ENCODE data around the gene ATXN2.
A peak's percentile ranks its signal among the peaks of the same experiment; 100 is the strongest.

Gene ATXN2

DNA sequence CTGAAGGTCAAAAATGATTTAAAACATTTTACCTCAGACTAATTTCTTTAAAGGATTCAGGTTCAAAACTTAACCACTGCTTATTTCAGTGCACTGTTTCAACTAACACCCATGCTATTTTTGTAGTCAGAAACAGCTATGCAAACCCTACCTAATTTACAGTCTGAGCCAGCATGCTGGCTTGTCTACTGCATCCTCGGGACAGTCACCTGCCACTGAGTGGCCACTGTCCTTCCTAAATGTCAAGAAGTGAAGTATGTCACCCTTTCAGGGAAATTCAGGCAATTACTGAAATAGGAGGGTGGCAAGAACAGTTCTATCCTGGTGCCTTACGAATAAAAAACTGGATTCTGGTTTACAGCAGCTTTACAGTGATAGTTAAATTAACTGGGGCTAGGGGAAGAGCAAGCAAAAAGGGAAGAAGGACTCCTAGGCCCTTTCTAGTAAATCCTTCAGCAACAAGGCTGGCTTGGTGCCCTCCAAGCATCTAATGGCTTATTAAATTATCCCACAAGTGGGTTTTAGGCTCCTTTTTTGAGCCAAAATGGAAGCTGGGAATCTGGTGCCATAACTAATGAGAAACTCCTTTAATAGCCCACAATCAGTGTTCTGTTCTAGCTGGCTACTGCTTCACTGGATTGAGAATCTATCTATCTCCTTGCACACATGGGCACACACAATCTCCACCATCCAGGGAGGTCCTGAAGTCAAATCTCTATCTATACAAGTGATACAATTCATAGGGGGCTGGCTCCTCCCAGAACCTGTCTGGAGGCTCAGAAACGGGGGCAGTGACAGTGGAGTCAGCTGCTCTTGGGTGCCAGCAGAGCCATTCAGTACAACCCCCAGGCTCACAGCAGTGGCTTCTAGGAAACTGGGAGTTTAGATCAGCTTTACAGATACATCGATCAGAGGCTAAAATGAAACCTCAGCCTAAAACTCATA lies 150.0 kb downstream of the ATXN2 start:
- no peak for DNase-seq

DNA sequence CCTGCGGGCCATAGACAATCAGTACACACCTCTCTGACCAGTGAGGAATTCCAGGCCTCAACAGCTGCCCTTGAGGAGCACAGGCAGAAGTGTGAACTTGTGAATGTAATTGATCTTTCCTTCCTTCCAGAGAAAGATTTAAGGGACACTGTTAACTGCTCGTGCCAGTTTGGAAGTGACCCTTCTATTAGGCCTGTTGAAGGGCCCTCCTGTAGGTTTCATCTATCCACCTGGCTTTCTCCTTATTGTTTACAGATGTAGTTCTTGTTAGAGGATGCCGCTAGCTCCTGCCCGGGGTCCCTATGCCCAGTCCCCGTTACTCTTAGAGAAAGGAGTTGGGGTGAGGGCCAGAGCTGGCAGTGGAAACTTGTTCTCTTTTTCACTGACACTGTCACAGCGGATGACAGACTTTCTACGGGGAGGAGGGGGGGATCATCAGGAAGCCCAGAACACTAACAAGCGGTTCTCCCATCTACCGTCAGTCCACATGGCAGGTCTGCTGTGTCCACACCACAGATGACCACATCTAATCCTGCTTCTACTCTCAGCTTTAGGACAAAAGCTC lies 150.8 kb downstream of the ATXN2 start:
- DNase-seq, result no peak

DNA sequence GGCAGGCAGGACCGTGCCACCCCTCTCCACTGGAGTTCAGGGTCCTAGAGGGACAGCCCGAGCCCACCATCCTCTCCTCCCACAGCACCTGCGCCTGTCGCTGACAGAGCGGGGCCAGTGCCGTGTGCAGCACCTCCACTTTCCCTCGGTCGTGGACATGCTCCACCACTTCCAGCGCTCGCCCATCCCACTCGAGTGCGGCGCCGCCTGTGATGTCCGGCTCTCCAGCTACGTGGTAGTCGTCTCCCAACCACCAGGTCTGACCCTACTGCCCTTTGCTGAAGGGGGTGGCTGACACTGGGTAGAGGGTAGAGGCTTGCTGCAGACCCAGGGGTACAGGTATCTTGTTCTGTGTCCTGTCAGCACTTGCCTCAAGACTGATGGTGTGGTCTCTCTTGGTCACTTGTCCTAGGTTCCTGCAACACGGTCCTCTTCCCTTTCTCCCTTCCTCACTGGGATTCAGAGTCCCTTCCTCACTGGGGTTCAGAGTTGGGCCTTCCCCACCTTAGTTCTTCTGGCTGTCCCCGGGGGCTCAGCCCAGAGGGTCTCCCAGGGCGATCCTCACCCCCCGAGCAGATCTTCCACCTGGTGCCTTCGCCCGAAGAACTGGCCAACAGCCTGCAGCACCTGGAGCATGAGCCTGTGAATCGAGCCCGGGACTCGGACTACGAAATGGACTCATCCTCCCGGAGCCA lies 151.4 kb downstream of the ATXN2 start:
- no peak for DNase-seq

DNA sequence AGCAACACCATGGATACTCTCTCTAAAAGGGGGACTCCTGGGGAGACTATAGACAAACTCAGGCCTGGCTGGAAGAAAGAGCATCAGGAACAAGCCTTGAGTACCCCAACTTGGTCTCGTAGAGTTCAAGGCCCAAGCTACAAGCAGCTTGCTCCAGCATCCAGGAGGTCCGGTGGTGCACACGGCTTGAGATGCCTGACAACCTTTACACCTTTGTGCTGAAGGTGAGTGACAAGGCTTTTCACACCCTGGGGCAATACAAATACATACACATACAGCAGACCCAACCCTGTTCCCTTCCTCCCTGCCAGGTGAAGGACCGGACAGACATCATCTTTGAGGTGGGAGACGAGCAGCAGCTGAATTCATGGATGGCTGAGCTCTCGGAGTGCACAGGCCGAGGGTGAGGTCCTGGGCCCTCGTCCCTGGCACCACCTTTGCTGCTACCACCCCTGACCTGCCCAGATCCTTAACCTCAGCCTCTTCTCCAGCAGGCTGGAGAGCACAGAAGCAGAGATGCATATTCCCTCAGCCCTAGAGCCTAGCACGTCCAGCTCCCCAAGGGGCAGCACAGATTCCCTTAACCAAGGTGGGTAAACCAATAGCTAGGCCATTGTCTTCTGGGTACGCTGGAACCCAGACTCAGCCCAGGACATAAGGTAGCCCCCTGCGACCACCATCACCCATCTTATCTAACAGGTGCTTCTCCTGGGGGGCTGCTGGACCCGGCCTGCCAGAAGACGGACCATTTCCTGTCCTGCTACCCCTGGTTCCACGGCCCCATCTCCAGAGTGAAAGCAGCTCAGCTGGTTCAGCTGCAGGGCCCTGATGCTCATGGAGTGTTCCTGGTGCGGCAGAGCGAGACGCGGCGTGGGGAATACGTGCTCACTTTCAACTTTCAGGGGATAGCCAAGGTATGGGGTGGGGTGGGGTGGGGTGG lies 152.2 kb downstream of the ATXN2 start:
- DNase-seq, result no peak

DNA sequence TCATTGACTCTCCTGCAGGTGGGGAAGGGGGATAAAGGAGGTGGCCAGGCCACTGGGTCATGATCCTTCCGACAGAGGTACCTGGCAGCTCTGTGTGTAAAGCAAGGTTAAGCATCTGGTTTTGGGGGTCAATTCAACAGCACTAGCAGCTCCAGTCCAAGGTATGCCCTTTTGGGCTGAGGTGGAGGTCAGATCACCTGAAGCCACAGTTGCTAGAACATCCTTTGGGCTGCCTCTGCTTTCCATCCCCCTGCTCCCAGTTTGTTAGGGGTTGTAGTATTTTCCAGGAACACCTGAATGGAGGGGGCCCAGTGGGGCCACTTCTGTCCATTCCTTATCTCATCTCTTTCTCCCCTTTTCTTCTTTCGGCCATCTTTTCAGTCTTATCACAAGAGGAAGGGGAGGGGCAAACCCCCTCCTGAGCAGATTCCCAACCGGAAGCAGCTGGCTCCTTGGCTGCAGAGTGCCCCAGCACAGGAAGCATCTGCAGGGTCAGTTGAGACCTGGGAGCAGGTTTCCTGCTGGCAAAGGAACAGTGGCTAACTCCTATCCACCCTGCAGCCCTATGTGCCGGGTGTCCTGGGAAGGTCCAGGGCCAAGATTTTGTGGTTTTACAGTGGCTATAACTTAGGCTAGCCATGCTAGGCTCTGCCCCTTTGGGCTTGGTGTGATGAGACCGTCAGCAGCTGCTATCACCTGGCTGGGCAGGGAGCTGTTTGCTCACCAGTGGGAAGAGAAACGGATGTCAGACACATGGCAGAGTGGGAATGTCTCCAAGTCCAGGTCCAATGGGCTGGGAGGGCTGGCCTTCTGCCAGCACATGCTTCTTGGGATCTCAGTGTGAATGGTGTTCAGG lies 153.2 kb downstream of the ATXN2 start:
- DNase-seq, result no peak

DNA sequence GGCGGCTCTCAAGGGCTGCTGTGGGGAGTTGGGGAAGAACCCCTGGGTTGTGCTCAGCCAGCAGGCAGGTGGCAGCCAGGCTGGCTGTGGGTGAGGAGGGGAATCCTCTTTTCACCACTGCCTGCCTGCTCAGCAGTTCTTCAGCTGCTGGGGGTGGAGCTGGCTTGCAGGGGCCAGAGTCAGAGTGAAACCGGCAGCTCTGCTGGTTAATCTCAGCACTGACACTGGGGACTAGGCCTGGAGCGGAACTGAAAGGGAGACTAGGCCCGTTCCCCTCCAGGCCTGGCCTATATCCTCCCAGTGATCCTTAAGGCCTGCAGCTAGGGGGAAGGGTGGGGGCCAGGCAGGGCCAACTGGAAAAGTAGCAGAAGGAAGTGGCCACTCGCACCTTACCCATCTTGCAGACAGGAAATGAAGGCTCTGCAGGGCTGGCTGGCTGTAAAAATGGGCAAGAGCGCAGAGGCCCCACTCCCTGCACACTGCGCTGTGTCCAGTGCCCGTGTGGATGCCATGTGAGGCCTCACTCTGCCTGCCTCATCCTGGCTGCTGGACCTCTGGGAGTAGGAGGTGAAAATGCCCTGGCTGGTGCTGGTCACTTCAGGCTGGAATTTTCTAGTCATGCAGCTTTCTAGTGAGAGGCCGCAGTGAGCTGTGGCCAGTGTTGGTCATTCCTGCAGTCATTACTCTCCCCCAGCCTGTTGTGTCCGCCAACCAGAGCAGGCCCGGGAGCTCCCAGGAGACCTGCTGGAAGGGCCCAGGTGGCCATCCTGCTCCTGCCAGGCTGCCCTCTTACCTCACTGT lies 154.0 kb downstream of the ATXN2 start:
- DNase-seq, result peak in 1 of 2 experiments; percentile 26

DNA sequence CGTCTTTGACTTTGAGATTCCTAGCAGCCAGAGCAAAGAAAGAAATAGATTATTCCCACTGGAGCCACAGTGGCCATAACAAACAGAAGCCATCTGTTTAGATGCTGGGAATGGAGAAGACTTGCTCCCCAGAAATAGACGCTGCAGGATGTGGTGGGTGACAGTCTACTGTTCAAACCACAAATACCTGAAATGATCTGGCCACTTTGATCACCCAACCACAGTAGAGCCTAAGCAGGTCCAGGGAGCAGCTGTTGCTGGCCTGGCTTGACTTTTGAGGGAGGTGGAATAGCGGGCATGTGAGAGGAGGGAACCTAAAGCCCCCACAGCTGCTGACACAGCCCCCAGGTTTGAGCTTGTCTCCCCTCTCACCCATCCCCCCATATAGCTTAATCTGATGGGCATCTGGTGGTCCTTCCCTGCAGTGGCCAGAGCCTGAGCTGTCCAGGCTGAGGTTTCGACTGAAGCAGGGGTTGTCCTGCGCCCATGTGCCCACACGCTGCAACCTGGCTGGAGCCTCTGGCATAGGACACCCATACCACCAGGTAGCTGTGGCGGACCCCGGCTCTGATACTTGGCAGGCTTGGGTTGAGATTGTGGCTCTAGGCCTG lies 154.7 kb downstream of the ATXN2 start:
- DNase-seq, result no peak

DNA sequence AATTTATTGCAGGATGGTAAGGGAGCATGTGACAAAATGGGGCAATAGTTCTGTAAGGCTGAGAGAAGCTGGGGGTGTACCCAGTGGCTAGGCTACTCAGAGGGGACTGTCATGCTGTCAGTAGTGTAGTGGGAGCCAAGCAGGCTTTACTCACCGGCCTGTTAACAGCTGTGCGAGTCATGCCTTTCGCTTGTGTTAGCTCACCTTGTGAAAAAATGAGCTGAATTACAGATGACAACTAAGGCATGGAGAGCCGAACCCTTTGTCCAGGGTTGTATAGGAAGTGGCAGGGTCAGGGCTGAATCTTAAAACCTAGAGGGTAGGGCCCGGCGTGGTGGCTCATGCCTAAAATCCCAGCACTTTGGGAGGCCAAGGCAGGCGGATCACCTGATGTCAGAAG lies 155.5 kb downstream of the ATXN2 start:
- DNase-seq, result no peak

DNA sequence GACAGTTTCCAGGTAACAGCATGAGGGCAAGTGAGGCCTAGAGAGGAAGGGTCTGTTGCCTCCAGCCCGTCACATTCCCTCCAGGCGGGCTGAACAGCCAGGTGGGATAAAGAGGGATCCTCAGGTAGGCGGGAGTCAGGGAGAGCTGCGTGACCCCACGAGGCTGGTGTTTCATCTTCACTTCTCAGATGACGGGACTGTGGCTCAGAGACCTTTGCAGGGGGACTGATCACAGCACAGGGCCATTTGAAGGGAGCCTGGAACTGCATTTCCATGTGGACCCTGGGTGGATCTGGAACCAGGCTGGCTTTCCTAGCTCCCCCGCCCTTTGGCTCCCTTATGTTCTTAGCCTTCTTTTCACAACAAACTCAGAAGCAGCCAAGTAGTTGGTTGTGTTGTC lies 156.0 kb downstream of the ATXN2 start:
- DNase-seq, result no peak

DNA sequence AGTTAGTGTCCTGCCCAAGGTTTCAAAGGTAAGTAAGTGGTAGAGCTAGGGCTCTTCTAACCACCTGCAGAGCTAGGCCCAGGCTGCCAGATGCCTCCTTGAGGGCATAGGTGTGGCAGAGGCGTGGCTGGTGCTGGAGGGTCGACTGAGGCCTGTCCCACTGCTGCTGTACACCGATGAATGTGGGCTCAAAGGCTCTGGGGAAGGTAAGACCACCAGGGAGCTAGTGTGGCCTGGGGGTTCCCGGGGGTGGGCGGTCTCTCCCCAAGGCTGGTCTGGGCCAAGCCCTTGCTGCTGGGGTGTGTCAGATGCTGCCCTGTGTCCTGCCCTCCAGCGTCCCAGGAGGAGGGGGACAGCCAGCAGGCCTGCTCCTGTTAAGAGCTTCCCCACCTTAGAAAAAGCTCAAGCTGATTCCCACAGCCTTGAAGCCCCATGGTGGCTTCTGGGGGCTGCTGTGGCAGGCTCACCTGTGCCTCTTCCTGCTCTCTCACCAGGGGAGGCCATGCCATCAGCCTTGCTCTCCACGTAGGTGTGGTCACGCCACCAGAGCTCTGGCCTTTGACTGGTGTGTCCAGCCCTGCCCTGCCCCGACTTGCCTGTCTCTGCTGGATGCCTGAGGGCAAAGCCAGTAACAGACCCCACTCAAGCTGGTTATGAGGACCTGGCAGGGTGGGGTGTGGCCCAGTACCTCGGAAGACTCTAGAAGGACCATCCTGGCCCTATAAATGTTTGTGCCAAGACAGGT lies 156.6 kb downstream of the ATXN2 start:
- no peak for DNase-seq

DNA sequence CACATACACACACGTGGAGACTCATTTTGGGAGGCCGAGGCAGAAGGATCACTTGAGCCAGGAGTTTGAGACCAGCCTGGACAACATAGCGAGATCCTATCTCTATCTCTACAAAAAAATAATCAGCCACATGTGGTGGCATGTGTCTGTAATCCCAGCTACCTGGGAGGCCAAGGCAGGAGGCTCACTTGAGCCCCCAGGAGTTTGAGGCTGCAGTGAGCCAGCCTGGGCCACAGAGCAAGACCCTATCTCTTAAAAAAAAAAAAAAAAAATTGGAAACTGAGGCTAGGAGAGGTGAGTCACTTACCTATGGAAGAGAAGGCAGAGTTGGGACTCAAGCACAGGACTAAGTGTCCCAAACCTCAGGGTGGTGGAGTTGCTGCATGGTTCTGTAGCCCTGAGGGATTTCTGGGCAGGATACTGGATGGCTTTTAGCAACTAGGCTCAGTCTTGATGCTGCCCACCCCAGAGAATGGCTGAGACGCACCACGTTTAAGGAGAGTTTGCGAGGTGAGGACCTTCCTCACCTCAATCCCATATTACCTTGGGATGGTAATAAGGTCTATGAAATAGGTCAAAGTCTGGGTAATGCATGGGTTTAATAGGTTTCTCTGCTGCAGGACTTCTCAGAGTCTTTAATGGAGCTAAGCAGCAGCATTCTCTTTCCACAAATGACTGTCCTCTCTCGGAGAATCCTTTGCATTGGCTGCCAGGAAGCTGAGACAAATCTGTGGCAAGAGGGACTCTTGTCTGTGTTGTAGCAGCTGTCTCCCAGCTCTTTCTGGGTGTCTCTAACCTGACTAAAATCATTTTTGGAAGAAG lies 157.8 kb downstream of the ATXN2 start:
- DNase-seq, result no peak

DNA sequence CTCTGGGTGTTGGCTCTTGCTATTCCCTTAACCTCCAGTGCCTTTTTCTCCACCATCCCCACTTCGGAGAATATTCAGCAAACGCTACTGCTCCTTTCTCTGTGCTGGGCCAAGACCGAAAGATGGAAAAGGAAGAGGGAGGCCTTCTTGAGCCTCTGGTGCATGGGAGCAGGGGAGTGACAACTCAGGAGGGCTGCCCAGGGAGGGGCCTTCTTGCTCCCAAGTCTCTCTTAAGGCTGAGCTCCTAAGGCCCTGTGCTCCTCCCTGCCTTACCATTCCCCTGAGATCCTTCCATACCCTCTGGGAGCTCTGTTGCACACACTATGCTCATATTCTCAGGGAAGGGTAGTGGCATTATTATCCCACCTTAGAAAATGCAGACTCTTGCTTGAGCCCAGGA lies 158.5 kb downstream of the ATXN2 start:
- DNase-seq, result no peak

DNA sequence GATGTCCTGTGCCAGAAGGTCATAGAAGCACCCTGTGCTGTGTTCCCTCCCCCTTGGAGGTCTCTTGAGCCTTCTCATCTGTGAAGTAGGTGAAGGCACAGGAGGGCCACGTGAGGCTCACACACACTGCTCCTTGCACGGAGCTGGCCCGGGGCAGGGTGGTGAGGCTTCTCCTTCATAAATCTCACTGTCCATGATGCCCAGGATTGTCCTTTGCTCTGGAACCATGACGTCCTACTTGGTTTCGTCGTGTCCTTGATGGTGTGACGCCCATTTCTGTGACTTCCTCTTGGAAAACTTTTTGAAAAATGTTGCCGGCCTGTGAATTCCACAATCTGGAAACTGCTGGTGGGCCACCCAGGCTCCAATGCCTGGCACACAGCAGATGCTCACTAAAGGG lies 159.0 kb downstream of the ATXN2 start:
- no peak for DNase-seq

DNA sequence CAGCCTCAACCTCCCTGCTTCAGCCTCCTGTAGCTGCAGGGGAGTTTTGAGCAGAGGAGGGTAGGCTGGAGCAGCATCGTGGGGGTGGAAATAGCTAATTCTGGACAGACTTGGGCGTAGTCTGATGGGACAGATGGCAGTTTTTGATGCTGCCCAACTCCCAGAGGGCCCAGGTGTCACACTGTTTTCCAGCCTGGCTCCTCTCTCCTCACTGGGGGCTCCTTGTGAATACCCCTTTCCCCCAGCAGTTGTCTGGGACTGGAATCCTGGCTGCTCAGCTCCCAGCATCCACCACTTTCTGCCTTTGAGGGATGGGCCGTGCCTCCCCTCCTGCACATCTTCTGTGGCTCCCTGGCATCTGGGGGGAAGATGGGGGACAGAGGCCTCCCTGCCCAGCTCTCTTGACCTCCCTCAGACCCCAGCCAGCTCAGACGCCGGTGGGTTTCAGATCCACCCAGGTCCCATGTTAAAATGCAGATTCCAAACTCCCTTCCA lies 159.4 kb downstream of the ATXN2 start:
- no peak for DNase-seq

DNA sequence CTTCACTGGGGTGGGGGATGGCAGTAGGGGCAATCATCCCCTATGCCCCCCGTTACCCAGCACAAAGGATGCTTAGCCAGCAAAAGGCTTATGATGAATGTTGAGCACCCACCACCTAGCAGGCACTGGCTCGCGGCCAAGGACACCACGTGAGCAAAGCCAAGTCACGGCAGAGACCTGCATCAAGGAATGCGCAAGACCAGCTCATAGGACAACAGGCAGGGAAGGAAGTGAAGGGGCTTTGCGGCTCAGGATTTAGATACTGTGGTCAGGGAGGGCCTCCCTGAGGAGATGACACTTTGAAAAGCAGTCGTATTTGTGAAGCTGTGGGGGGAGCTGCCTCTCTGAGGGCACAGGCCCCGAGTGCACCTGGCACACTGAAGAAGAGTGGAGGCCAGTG lies 160.6 kb downstream of the ATXN2 start:
- peak; percentile 41 to 57 for DNase-seq

DNA sequence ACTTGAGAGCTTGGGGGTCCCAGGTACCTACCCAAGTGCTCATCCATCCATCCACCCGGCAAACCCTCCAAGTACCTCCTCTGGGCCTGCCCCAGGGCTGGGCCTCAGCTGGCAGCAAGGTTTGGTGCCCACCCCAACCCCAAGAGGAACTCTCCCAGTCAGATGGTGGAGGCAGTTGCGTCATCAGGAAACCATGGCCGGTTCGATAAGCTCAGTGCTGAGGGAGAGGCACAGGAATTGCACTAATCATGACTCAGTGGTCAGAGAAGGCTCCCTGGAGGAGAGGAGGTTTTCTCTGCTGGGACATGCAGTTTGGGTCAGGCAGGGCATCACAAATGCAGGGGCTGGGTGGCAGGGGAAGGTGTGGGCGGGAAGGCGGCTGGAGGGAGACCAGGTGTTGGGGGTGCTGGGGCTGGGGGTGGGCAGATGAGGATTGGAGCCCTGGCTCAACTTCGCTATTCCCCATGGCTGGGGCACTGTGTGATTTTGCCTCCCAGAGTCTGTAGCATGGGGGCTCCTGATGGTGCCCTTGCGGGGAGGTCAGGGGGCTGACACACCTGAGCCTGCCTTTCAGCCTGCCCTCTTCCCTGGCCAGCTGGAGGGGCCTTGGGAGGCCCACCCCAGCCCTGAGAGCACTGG lies 161.2 kb downstream of the ATXN2 start:
- DNase-seq, result peak; percentile 51 to 52

DNA sequence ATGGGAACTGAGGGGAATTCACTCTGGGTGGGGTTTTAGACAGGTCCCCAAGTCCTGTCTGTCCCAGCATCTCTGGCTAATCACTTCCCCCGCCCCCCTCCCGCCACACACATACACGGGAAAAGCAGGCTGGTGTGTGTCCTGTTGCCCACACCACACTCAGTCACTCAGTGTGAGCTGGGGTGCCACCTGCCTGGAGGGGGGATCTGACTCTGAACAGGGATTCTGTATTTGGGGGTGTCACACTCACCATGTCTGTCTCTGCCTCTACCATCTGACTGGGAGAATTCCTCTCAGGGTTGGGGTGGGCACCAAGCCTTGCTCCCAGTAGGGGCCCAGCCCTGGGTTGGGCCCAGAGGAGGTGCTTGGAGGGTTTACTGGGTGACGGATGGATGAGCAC lies 162.3 kb downstream of the ATXN2 start:
- no peak for DNase-seq

DNA sequence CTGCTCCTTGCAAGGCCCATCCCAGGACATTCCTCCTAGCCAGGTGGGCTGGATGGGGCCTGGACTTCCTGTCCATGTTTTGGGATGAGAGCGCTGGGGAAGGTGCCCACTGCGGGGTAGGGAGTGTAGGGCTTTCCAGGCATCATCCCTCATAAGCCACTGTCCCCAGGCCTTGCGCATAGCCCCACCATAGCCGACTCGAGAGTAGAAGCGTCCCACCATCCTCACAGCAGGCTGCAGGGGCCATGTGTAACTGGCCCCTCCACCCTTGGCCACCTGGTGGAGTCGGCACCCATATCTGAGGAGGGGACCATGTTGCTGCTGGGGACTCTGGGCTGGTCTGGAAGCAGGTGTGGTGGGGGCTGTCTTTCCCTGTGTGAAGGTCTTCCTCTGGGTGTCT lies 162.8 kb downstream of the ATXN2 start:
- no peak for DNase-seq

All from AML-193 (cell line).